Measurements from ENCODE around the gene PROZ.

The PROZ gene

GRCh38 chr13:113184568-113185440 is 26.4 kb downstream of the PROZ start:
- DNase-seq (ENCODE audit: low read depth in 1 of 2, low spot score in 1 of 2) = no peak
- in situ Hi-C loops (cut with HindIII; ENCODE audit: low pct_unique_long_range_greater_than_20kb, low sequenced_read_pairs) = no loop called here
- TF ChIP-seq JUND (IDR thresholded peaks at IDR 0.05; ENCODE audit: low read depth) = no peak

GRCh38 chr13:113186061-113186900 is 27.8 kb downstream of the PROZ start:
- in situ Hi-C loops (cut with HindIII; ENCODE audit: low pct_unique_long_range_greater_than_20kb, low sequenced_read_pairs) = no loop called here
- DNase-seq (ENCODE audit: low read depth in 1 of 2, low spot score in 1 of 2) = no peak

GRCh38 chr13:113187263-113187669 is 28.8 kb downstream of the PROZ start:
- TF ChIP-seq JUND (IDR thresholded peaks at IDR 0.05; ENCODE audit: low read depth) = no peak
- DNase-seq (ENCODE audit: low read depth in 1 of 2, low spot score in 1 of 2) = no peak
- in situ Hi-C loops (cut with HindIII; ENCODE audit: low pct_unique_long_range_greater_than_20kb, low sequenced_read_pairs) = no loop called here

More at GRCh38 chr13:113186061-113186900, 27.8 kb downstream of the PROZ start:
- TF ChIP-seq JUND (IDR thresholded peaks at IDR 0.05; ENCODE audit: low read depth) = no peak

GRCh38 chr13:113187883-113188665 is 29.6 kb downstream of the PROZ start:
- no peak for DNase-seq (ENCODE audit: low read depth in 1 of 2, low spot score in 1 of 2)
- in situ Hi-C loops (cut with HindIII; ENCODE audit: low pct_unique_long_range_greater_than_20kb, low sequenced_read_pairs) = no loop called here
- TF ChIP-seq JUND (IDR thresholded peaks at IDR 0.05; ENCODE audit: low read depth) = no peak

GRCh38 chr13:113190181-113190580 is 31.7 kb downstream of the PROZ start:
- DNase-seq (ENCODE audit: low read depth in 1 of 2, low spot score in 1 of 2) = no peak
- TF ChIP-seq JUND (IDR thresholded peaks at IDR 0.05; ENCODE audit: low read depth) = no peak
- in situ Hi-C loops (cut with HindIII; ENCODE audit: low pct_unique_long_range_greater_than_20kb, low sequenced_read_pairs) = no loop called here

- in situ Hi-C loops (cut with HindIII; ENCODE audit: low pct_unique_long_range_greater_than_20kb, low sequenced_read_pairs) = no loop called here
- TF ChIP-seq JUND (IDR thresholded peaks at IDR 0.05; ENCODE audit: low read depth) = no peak
- DNase-seq (ENCODE audit: low read depth in 1 of 2, low spot score in 1 of 2) = no peak
Measured at GRCh38 chr13:113192279-113192678, 33.8 kb downstream of the PROZ start.

GRCh38 chr13:113192902-113193301 is 34.5 kb downstream of the PROZ start:
- no peak for TF ChIP-seq JUND (IDR thresholded peaks at IDR 0.05; ENCODE audit: low read depth)
- in situ Hi-C loops (cut with HindIII; ENCODE audit: low pct_unique_long_range_greater_than_20kb, low sequenced_read_pairs) = no loop called here
- DNase-seq (ENCODE audit: low read depth in 1 of 2, low spot score in 1 of 2) = no peak

- in situ Hi-C loops (cut with HindIII; ENCODE audit: low pct_unique_long_range_greater_than_20kb, low sequenced_read_pairs) = no loop called here
- no peak for TF ChIP-seq JUND (IDR thresholded peaks at IDR 0.05; ENCODE audit: low read depth)
- DNase-seq (ENCODE audit: low read depth in 1 of 2, low spot score in 1 of 2) = peak in 1 of 2 experiments; percentile 36
Measured at GRCh38 chr13:113195360-113195759, 36.9 kb downstream of the PROZ start.

GRCh38 chr13:113196970-113197737 is 38.7 kb downstream of the PROZ start:
- in situ Hi-C loops (cut with HindIII; ENCODE audit: low pct_unique_long_range_greater_than_20kb, low sequenced_read_pairs) = no loop called here
- DNase-seq (ENCODE audit: low read depth in 1 of 2, low spot score in 1 of 2) = no peak

GRCh38 chr13:113201815-113202214 is 43.4 kb downstream of the PROZ start:
- no peak for TF ChIP-seq JUND (IDR thresholded peaks at IDR 0.05; ENCODE audit: low read depth)
- DNase-seq (ENCODE audit: low read depth in 1 of 2, low spot score in 1 of 2) = no peak
- in situ Hi-C loops (cut with HindIII; ENCODE audit: low pct_unique_long_range_greater_than_20kb, low sequenced_read_pairs) = no loop called here

More at GRCh38 chr13:113196970-113197737, 38.7 kb downstream of the PROZ start:
- TF ChIP-seq JUND (IDR thresholded peaks at IDR 0.05; ENCODE audit: low read depth) = no peak

GRCh38 chr13:113202912-113203311 is 44.5 kb downstream of the PROZ start:
- no peak for TF ChIP-seq JUND (IDR thresholded peaks at IDR 0.05; ENCODE audit: low read depth)
- no peak for DNase-seq (ENCODE audit: low read depth in 1 of 2, low spot score in 1 of 2)
- in situ Hi-C loops (cut with HindIII; ENCODE audit: low pct_unique_long_range_greater_than_20kb, low sequenced_read_pairs) = no loop called here
